GM23338 (cell line): Measurements from ENCODE around the gene CD68.

Experiments
- EZH2 ChIP-seq: fragments of 200-600 bp; sonication (generic); IDR thresholded peaks from one replicate; pipeline ENCODE4 v1.8.0; 2017; ENCODE audit warnings: antibody characterized with exemption, mild to moderate bottlenecking, low read depth; ENCODE audit not compliant: unreplicated experiment
- EZH2phosphoT487 ChIP-seq: fragments of 200-600 bp; sonication (generic); IDR thresholded peaks from one replicate; pipeline ENCODE4 v1.8.1; 2018; ENCODE audit warnings: antibody characterized with exemption; ENCODE audit not compliant: unreplicated experiment
- POLR2AphosphoS5 ChIP-seq: IDR thresholded peaks from 2 replicates; pipeline ENCODE4 v1.6.1; 2016; ENCODE audit warnings: antibody characterized with exemption, low read depth
- TF ChIP-seq, protein P1 (sequence below), 2 experiments: fragments of 200-600 bp in 1 of 2; sonication (generic) in 1 of 2; conservative IDR thresholded peaks; 2 replicates each; pipeline versions ENCODE4 v1.5.1 to v1.6.1; 2016 to 2017; ENCODE audit warnings: antibody characterized with exemption in 2 of 2, low read depth in 2 of 2, mild to moderate bottlenecking in 2 of 2, moderate library complexity in 1 of 2

DNA sequence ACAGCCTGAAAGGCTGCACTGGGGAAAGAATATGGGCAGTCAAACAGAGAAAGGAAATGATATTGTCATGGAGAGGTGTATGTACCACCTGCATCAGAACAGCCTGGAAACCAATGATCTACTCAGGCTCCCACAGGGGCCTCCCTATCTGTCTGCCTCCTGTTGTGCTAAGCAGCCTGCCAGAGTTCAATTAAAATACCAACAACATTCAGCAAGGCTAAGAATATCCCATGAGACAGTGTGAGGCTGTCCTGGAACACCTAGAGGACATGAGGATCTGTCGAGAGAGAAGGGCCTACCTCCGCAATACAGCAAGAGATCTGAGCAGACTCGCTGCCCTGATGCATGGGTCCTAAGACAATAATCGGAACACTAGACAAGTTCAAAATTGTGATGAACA is 26.8 kb downstream of the CD68 start:
- TF ChIP-seq, protein P1, sequence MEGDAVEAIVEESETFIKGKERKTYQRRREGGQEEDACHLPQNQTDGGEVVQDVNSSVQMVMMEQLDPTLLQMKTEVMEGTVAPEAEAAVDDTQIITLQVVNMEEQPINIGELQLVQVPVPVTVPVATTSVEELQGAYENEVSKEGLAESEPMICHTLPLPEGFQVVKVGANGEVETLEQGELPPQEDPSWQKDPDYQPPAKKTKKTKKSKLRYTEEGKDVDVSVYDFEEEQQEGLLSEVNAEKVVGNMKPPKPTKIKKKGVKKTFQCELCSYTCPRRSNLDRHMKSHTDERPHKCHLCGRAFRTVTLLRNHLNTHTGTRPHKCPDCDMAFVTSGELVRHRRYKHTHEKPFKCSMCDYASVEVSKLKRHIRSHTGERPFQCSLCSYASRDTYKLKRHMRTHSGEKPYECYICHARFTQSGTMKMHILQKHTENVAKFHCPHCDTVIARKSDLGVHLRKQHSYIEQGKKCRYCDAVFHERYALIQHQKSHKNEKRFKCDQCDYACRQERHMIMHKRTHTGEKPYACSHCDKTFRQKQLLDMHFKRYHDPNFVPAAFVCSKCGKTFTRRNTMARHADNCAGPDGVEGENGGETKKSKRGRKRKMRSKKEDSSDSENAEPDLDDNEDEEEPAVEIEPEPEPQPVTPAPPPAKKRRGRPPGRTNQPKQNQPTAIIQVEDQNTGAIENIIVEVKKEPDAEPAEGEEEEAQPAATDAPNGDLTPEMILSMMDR (conservative IDR thresholded peaks at IDR 0.05; ENCODE audit: low read depth in 2 of 2), result no peak
- TF ChIP-seq EZH2phosphoT487, result no peak
- no peak for TF ChIP-seq EZH2
- TF ChIP-seq POLR2AphosphoS5, result no peak
